GM12892 (cell line): ENCODE data around the gene SETD3.

Experiments used
- POLR2A ChIP-seq: IDR thresholded peaks from 2 replicates; pipeline ENCODE4 v1.6.1; 2011; ENCODE audit warnings: low read depth, low read length, control low read depth
- POLR2AphosphoS5 ChIP-seq: IDR thresholded peaks from 2 replicates; pipeline ENCODE4 v1.6.1; 2011; ENCODE audit warnings: low read depth, low read length, control low read depth
- TAF1 ChIP-seq: IDR thresholded peaks from 2 replicates; pipeline ENCODE4 v1.6.1; 2011; ENCODE audit warnings: low read depth, mild to moderate bottlenecking, control low read depth, low read length, borderline replicate concordance

DNA sequence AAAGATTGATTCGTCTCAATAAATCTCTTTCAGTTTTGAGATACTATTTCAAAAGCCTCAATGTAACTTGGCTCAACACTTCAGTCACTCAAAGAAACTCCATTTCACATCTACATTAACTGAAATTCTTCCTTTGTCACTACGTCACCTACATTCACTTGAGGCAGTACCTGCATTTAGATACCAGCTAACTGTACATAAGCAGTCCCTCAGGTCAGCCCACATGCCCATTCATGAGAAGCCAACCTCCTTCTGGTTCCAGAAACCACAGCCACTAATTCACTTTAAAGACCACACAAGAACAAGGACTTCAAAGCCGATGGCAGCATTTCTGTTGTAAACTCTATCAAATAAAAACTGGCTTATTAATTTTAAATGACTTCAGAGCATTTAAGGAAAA is 43.0 kb downstream of the SETD3 start:
- TF ChIP-seq TAF1 = no peak
- no peak for TF ChIP-seq POLR2A
- no peak for TF ChIP-seq POLR2AphosphoS5
